ENCODE results near the gene PSMB5.

PSMB5 gene

DNA sequence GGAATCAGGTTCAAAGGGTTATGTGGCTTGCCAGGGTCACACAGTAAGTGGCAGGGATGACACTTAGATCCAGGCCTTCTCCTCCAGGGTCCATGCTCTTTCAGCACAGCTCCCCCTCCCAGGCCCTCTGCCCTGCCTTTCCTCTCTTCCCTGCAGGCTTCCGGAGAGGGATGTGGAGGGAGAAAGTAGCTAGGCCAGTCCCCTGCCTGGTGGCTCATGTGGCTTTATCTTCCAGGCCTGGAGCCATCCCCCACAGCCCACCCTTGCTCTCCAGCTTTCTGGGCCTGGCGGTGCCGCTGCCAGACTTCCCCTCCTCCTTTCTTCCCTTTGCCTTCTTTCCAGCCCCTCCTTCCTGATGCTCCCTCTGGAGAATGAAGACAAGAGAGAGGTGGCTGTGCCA lies 9.1 kb upstream of the PSMB5 start:
- no peak for DNase-seq (ENCODE audit: low read depth in 2 of 2)

- DNase-seq (ENCODE audit: low read depth in 2 of 2), result no peak
Measured at GRCh38 chr14:23043145-23043544, 8.4 kb upstream of the PSMB5 start.

DNA sequence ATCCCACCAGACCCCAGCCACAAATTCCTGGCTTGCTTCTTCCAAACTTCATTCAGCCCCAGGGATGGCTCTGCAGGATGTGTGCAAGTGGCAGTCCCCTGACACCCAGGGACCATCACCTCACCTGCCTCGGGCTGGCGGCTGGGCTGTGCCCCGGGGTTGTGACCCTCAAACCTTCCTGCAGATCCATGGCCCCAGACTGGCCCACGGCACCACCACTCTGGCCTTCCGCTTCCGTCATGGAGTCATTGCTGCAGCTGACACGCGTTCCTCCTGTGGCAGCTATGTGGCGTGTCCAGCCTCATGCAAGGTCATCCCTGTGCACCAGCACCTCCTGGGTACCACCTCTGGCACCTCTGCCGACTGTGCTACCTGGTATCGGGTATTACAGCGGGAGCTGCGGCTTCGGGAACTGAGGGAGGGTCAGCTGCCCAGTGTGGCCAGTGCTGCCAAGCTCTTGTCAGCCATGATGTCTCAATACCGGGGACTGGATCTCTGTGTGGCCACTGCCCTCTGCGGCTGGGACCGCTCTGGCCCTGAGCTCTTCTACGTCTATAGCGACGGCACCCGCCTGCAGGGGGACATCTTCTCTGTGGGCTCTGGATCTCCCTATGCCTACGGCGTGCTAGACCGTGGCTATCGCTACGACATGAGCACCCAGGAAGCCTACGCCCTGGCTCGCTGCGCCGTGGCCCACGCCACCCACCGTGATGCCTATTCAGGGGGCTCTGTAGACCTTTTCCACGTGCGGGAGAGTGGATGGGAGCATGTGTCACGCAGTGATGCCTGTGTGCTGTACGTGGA lies 7.7 kb upstream of the PSMB5 start, which contains the start of gene PSMB11:
TSS of gene PSMB11 (plus strand) at position 51 of the 804 bp plus-strand sequence. CDS start at position 65, 14 bp downstream.
- DNase-seq (ENCODE audit: low read depth in 2 of 2), result no peak

- DNase-seq (ENCODE audit: low read depth in 2 of 2), result no peak
Measured at GRCh38 chr14:23041729-23042128, 7.0 kb upstream of the PSMB5 start.

DNA sequence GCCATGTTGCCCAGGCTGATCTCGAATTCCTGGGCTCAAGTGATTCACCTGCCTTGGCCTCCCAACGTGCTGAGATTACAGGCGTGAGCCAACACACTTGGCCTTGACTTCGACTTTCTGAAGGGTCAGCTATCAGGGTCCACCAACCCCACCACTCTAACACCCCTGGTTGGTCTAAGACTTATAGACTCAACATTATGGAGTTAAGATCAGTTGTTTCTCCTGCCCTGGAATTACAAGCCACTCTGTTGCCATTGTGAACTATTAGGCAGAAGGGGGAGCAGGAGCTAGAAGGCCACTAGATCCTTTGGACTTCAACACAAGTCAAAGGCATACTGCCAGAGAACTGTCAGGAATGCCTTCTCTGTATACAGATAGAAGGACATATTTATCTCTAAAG lies 5.4 kb upstream of the PSMB5 start:
- DNase-seq (ENCODE audit: low read depth in 2 of 2), result no peak

- no peak for DNase-seq (ENCODE audit: low read depth in 2 of 2)
Measured at GRCh38 chr14:23035303-23036144, 824 bp upstream of the PSMB5 start.

DNA sequence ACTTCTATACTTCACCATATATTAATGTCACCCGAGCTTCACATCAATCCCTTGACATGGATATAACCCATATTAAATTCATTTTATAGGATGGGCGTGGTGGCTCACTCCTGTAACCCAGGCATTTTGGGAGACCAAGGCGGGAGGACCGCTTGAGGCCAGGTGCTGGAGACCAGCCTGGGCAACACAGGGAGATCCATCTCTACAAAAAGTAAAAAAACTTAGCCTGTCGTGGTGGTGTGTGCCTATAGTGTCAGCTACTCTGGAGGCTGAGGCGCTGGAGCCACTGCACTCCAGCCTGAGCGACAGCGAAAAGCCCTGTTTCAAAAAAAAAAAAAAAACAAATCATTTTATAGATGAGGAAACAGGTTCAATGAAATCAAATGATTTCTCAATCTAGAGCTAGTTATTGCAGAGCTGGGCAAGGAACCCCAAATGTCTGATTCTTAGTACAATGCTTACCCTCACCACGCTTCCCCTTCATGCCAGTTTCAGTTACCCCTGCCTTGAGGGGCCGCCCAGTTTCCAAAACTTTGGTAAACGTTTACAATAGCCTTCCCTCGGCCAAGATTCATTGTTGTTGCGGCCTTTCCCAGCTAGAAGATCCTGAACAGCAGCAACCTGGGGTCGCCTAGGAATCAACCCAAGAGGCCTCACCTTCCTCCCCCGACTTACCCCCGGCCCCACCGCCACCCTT lies 751 bp downstream of the PSMB5 start:
- DNase-seq (ENCODE audit: low read depth in 2 of 2), result no peak

DNA sequence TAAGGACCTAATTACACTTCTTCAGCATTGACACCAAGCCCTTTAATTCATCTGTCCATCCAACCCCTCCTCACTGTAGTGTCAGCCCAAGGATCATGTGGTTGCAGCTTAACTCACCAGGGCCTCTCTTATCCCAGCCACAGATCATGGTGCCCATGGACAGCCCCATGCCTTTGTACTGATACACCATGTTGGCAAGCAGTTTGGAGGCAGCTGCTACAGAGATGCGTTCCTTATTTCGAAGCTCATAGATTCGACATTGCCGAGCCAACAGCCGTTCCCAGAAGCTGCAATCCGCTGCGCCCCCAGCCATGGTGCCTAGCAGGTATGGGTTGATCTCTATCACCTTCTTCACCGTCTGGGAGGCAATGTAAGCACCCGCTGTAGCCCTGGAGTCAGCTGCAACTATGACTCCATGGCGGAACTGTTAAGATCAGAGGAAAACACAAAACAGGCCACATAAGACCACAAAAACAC lies 1.4 kb downstream of the PSMB5 start:
- DNase-seq (ENCODE audit: low read depth in 2 of 2), result no peak

DNA sequence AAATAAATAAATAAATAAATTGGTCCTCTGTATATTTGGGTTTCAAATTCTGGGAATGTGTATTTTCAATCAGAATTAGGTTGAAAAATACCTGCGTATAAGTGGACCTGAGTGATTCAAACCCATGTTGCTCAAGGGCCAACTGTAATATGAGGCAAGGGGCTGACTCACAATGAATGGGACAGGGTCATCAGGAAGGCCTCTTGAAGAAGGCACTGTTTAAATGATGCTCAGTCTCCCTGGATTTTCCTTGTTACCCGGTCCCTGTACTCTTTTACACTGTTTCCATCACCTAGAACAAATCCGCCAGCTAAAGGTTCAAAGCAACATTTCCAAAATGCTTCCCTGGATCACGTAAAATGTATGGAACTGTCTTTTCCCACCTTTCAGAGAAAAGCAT lies 3.8 kb downstream of the PSMB5 start:
- no peak for DNase-seq (ENCODE audit: low read depth in 2 of 2)

DNA sequence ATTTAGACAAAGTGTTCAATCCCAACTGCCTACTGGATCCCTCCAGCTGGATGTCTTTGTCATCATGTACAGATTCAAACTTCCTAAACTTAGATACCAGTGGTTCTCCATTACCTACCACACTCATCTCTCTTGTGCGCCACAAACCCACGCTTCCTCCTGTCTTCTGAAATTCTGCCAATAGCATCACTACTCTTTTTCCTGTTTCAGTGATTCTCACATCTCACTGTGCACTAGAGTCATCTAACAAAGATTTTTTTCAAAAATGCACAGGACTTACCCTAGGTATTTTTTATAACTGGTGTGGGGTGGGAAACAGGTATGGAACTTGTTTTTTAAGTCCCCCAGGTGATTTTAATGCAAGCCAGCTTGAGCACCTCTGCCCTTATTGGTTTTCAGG lies 5.9 kb downstream of the PSMB5 start:
- DNase-seq (ENCODE audit: low read depth in 2 of 2), result no peak

DNA sequence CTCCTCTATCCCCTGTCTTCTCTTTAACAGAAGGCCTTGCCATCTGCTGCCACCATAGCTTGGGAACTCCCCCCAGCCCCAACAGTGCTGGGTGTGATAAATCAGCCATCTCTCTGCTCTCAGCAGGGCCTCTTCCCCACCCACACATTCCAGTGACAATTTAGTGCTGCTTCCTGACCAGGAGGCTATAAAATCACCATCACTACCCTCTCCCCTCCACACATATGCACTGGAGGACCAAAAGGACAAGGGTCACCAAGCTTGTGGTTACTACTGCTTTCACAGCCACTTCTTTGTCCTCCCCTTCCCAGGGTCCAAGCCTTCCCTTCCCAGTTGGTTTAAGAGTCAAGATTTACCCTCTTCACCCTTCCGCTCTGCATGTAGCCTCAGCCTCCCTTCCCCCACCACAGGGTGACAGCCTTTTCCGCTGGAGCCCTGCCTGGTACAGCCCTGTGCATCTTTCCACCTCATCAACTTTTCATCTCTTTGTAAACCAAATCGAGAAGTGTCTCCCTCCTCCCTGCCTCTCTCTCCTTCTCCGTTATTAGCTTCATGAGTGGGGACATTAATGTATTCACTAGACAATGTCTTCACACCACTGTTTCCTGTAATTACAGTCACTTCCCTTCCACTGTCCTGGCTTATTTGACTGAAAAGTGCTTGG lies 9.4 kb downstream of the PSMB5 start:
- no peak for DNase-seq (ENCODE audit: low read depth in 2 of 2)

DNA sequence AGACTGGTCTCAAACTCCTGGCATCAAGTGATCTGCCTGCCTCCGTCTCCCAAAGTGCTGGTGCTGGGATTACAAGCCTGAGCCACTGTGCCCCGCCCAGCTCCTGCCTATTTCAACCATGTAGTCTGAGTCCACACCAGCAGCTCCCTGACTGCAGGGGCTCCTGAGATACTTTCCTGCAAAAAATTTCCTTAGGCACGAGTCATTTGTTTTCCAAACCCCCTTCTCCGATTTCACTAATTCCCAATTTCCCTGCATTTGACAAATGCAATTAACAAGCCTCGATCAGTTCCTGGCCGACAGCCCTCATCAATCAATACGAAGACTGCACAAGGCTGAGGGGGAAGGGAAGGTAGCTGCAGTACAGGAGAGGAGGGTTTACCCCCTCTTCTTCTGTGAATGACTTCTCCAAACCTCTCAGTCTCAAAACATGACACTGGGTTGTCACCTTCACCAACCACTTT lies 10.1 kb downstream of the PSMB5 start:
- no peak for DNase-seq (ENCODE audit: low read depth in 2 of 2)

GRCh38 chr14:23023795-23024152 lies 10.9 kb downstream of the PSMB5 start:
- DNase-seq (ENCODE audit: low read depth in 2 of 2), result no peak

DNA sequence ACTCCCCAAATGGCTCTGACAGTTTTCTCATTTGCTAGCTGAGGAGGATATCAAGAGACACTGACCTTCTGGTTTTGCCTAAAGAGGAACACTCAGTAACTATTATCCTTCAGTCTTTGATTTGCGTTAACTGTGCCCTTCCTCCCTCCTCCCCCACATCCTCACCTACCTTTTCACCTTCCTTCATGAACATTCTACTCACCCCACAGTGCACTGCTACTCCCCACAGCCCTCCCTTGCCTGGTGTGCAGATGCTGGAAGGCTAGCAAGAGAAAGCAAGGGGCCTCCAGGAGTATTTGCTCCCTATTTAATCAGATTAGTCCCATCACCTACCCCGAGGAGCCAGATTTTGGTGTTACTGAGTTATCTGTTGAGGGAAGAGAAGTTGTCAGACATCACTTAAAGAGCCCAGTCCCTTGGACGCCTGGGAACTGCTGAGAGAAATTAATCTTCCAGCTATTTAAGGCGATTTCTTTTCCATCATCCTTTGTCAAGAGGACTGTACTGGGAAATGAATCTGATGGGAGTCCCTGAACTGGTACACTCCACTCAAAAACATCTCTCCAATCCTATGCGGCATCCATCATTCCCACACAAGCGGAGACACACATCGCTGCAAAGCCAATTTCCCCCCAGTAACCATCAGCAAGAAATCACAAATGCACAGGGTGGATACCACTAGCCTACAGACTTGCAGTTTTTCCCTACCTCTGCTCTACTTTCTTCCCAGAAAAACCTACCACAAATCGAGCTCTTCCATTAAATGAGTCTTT lies 11.5 kb downstream of the PSMB5 start:
- DNase-seq (ENCODE audit: low read depth in 2 of 2), result no peak

DNA sequence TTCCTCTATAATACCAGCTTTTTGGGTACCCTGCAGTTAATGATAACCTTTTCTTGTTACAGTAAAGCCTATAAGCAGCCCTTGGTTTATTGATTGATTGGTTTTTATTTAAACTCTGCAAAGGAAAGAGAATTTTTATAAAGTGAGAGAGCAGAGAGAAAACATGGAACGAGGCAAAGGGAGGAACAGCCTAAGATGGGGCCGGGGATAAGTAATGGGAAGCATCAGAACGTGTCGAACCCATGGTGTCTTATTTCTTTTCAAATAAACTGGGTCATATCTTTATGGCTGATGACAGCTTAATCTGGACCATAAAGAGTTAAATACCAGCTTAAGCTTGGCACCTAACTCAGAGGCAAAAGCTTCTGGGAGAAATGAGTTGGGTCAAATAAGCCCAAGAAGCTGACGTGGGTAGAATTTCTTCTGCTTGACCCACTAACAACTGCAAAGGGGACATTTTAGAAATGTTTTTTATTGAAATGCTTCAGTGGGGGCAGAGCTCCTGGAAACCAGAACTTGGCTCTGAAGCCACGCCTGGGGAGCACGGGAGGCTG lies 12.7 kb downstream of the PSMB5 start:
- no peak for DNase-seq (ENCODE audit: low read depth in 2 of 2)

DNA sequence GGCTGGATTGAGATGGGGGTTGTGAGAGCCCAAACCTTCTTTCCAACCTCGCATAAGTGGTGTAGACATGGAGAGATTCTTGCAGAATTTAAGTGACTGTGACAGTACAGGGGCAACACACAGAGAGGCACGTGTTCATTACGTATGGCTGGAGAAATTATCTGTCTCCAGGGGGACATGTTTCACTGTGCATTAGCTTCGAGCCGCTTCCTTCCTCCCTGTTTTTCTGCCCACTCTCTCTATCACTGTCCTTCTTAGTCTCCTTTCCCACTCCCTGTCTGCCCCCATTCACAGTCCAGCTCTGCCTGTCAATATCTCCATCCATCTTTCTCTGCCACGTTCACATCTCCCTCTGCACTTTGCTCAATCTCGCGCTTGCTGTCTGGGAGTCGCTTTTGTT lies 13.3 kb downstream of the PSMB5 start:
- no peak for DNase-seq (ENCODE audit: low read depth in 2 of 2)

- DNase-seq (ENCODE audit: low read depth in 2 of 2), result no peak
Measured at GRCh38 chr14:23020143-23021128, 14.3 kb downstream of the PSMB5 start.

DNA sequence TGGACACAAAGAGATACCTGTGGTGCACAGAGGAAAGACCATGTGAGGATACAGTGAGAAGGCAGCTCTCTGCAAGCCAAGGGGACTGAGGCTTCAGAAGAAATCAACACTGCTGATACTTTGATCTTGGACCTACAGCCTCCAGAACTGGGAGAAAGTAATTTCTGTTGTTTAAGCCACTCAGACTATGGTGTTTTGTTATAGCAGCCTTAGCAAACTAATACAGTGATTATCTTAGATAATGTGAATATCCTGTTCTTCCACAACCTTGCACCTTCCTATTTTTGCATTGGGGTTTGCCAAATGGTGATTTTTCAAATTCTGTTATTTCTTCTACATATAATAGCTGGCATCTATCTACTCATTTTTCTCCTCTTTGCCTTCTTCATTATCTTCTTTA lies 16.6 kb downstream of the PSMB5 start:
- DNase-seq (ENCODE audit: low read depth in 2 of 2), result no peak

GRCh38 chr14:23017091-23017490 lies 17.6 kb downstream of the PSMB5 start:
- no peak for DNase-seq (ENCODE audit: low read depth in 2 of 2)
